Fibroblast of lung (primary cell): ENCODE measurements around the gene ZNF575. TPM values are rescaled to one million over a fixed set of nuclear protein-coding genes. Genes with fewer than 3 reads are reported as not detected.
"Not testable (repeated sequence)": the region's sequence is repeated elsewhere in the genome, so short reads cannot be mapped to it uniquely, and the experiment has no call there.

Experiments used
- DNase-seq, 2 donors: peaks; one replicate each; pipeline versions ENCODE4 v3.0.0 to v3.0.0-alpha.2; 2010; ENCODE audit warnings: low read depth in 2 of 2
- H2AFZ ChIP-seq: 2 replicates; pipeline ENCODE4 v1.5.1; 2012; ENCODE audit warnings: low read length, control low read depth, inconsistent platforms
- H3K27ac ChIP-seq: 2 replicates; pipeline ENCODE4 v1.5.1; 2011; ENCODE audit warnings: low read length, control low read depth; ENCODE audit not compliant: insufficient read depth
- H3K27me3 ChIP-seq: 2 replicates; pipeline ENCODE4 v1.5.1; 2011; ENCODE audit warnings: mild to moderate bottlenecking, low read length; ENCODE audit not compliant: control insufficient read depth, insufficient read depth
- H3K36me3 ChIP-seq: 2 replicates; pipeline ENCODE4 v1.5.1; 2011; ENCODE audit warnings: low read length; ENCODE audit not compliant: control insufficient read depth, insufficient read depth
- H3K4me1 ChIP-seq: 2 replicates; pipeline ENCODE4 v1.5.1; 2011; ENCODE audit warnings: low read length; ENCODE audit not compliant: control insufficient read depth, insufficient read depth; ENCODE audit errors: extremely low read depth
- H3K4me2 ChIP-seq: 2 replicates; pipeline ENCODE4 v1.5.1; 2011; ENCODE audit warnings: low read length, control low read depth; ENCODE audit not compliant: insufficient read depth; ENCODE audit errors: extremely low read depth
- H3K4me3 ChIP-seq, 4 experiments: fragments of 200-600 bp in 1 of 4; sonication (generic) in 1 of 4; replicated peaks in 1 of 4; 2 replicates each; pipeline ENCODE4 v1.5.1; 2011 to 2016; ENCODE audit warnings: low read length in 4 of 4, low read depth in 3 of 4, mild to moderate bottlenecking in 3 of 4, control low read depth in 2 of 4, inconsistent platforms in 1 of 4, mixed read lengths in 1 of 4; ENCODE audit not compliant: insufficient read depth in 1 of 4; ENCODE audit errors: control extremely low read depth in 1 of 4
- H3K79me2 ChIP-seq: 2 replicates; pipeline ENCODE4 v1.5.1; 2012; ENCODE audit warnings: mild to moderate bottlenecking, low read length, inconsistent platforms; ENCODE audit not compliant: control insufficient read depth, insufficient read depth
- H3K9ac ChIP-seq: 2 replicates; pipeline ENCODE4 v1.5.1; 2011; ENCODE audit warnings: mild to moderate bottlenecking, low read length, control low read depth; ENCODE audit not compliant: insufficient read depth
- H3K9me3 ChIP-seq: 2 replicates; pipeline ENCODE4 v1.5.1; 2012; ENCODE audit warnings: low read depth, low read length; ENCODE audit not compliant: control insufficient read depth, insufficient read depth
- H4K20me1 ChIP-seq: 2 replicates; pipeline ENCODE4 v1.5.1; 2011; ENCODE audit warnings: low read length; ENCODE audit not compliant: control insufficient read depth, insufficient read depth; ENCODE audit errors: extremely low read depth
- EZH2 ChIP-seq: IDR thresholded peaks from 2 replicates; pipeline ENCODE4 v1.5.1; 2012; ENCODE audit warnings: low read length, control low read depth, mild to moderate bottlenecking; ENCODE audit errors: missing control alignments
- polyA plus RNA-seq, 2 donors: library from polyadenylated mRNA; depleted of rRNA in 1 of 2; stranded (reverse) in 1 of 2; unstranded in 1 of 2; fragments of >200 nt; gene quantifications; 2 replicates each; pipeline ENCODE4 v1.2.1, GENCODE V29; 2011 to 2012; ENCODE audit warnings: missing spikeins in 1 of 2
- total RNA-seq: library from RNA; depleted of rRNA; stranded (reverse); fragments of >200 nt; gene quantifications from 2 replicates; pipeline ENCODE4 v1.2.1, GENCODE V29; 2014
- TF ChIP-seq, protein P1 (sequence below), 2 donors: IDR thresholded peaks in 1 of 2; conservative IDR thresholded peaks in 1 of 2; 1 replicate in 1 of 2; 2 replicates in 1 of 2; pipeline ENCODE4 v1.5.1; 2011 to 2012; ENCODE audit warnings: low read length in 2 of 2, control low read depth in 1 of 2, inconsistent platforms in 1 of 2, low read depth in 1 of 2, mild to moderate bottlenecking in 1 of 2

The ZNF575 gene
- total and polyA plus RNA-seq, 2 donors (not counting 1 experiment from before 2014, with no cell fraction given): 0.27 to 0.33 TPM

DNA sequence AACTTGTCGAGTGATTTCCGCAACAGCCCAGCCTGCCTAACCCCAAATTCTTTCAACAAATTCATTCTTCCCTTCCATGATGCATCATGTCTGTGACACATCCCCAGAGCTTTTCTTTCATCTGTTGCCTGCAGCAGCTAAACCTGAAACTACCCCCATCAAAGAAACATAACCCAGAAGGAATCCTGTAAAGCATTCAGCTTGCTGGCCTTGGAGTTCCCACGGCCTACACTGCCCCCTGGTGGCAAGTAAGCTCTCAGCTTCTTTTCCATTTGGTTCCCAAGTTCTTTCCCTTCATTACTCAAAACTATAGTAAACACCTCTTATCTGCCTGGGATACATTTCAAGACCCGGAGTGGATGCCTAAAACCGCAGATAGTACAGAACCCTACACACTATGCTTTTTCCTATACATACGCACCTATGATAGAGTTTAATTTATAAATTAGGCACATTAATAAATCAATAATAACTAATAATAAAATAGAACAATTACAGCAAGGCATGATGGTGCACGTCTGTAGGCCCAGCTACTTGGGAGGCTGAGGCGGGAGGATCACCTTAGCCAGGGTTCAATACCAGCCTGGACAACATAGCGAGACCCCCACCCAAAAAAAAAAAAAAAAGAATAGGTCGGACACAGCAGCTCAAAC is 13.4 kb upstream of the ZNF575 start:
- no peak for TF ChIP-seq EZH2
- TF ChIP-seq, protein P1, sequence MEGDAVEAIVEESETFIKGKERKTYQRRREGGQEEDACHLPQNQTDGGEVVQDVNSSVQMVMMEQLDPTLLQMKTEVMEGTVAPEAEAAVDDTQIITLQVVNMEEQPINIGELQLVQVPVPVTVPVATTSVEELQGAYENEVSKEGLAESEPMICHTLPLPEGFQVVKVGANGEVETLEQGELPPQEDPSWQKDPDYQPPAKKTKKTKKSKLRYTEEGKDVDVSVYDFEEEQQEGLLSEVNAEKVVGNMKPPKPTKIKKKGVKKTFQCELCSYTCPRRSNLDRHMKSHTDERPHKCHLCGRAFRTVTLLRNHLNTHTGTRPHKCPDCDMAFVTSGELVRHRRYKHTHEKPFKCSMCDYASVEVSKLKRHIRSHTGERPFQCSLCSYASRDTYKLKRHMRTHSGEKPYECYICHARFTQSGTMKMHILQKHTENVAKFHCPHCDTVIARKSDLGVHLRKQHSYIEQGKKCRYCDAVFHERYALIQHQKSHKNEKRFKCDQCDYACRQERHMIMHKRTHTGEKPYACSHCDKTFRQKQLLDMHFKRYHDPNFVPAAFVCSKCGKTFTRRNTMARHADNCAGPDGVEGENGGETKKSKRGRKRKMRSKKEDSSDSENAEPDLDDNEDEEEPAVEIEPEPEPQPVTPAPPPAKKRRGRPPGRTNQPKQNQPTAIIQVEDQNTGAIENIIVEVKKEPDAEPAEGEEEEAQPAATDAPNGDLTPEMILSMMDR (conservative IDR thresholded peaks at IDR 0.05 in 1 of 2, IDR thresholded peaks at IDR 0.05 in 1 of 2; ENCODE audit: low read depth in 1 of 2, low read length in 2 of 2): peak; percentile 89 to 93
- Histone ChIP-seq H2AFZ (no peak overlapping the region), H3K4me3 (no peak overlapping the region), H3K36me3 (no peaks in the 10 kb centered on the region), H4K20me1 (no peaks in the 10 kb centered on the region), H3K4me2 (no peak overlapping the region), H3K9ac (no peak overlapping the region), H3K27me3 (no peaks in the 10 kb centered on the region), H3K27ac (no peak overlapping the region), H3K79me2 (peaks cover 4% of the 10 kb centered on the region), H3K9me3 (no peaks in the 10 kb centered on the region), H3K4me1 (no peaks in the 10 kb centered on the region)
- peak; percentile 89 to 94 for DNase-seq

DNA sequence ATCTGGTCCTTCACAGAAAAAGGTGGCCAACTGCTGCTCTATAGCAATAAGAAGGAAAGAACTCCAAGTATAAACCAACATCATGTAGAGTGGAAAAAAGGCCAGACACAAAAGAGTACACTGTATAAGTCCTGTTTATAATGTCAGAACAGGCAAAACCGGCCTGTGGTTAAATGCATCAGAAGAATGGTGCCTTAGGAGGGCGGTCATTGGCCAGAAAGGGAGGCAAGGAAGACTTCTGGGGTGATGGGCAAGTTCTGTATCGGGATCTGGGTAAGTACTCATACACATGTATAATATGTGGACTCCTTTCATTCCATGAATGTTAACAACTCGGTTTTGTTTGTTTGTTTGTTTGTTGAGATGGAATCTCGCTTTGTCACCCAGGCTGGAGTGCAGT is 10.1 kb upstream of the ZNF575 start:
- no peaks in the 10 kb centered on the region for H4K20me1 ChIP-seq
- H3K4me1 ChIP-seq: no peaks in the 10 kb centered on the region
- H3K27ac ChIP-seq: no peak overlapping the region
- no peak overlapping the region for H2AFZ ChIP-seq
- no peak overlapping the region for H3K4me3 ChIP-seq
- no peaks in the 10 kb centered on the region for H3K9me3 ChIP-seq
- peaks cover 28% of the 10 kb centered on the region for H3K79me2 ChIP-seq
- no peak overlapping the region for H3K4me2 ChIP-seq
- no peaks in the 10 kb centered on the region for H3K27me3 ChIP-seq
- no peak overlapping the region for H3K9ac ChIP-seq
- no peak for TF ChIP-seq EZH2
- TF ChIP-seq, protein P1 (conservative IDR thresholded peaks at IDR 0.05 in 1 of 2, IDR thresholded peaks at IDR 0.05 in 1 of 2; ENCODE audit: low read depth in 1 of 2, low read length in 2 of 2): no peak
- no peaks in the 10 kb centered on the region for H3K36me3 ChIP-seq
- DNase-seq: no peak

DNA sequence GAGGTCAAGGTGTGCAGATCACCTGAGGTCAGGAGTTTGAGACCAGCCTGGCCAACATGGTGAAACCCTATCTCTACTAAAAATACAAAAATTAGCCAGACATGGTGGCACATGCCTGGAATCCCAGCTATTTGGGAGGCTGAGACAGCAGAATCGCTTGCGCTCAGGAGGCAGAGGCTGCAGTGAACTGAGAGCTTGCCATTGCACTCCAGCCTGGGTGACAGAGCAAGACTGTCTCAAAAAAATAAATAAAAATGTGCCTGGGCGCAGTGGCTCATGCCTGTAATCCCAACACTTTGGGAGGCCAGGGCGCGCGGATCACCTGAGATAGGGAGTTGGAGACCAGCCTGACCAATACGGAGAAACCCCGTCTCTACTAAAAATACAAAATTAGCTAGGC is 9.3 kb upstream of the ZNF575 start:
- H3K79me2 ChIP-seq: peaks cover 28% of the 10 kb centered on the region
- not testable (repeated sequence) for H3K4me1 ChIP-seq, H3K9ac ChIP-seq, H3K27ac ChIP-seq, H3K4me2 ChIP-seq, DNase-seq, H3K27me3 ChIP-seq, H3K4me3 ChIP-seq, H3K36me3 ChIP-seq, H4K20me1 ChIP-seq, H3K9me3 ChIP-seq, H2AFZ ChIP-seq
